ENCODE results near the gene EHD3. TPM values are rescaled to one million over a fixed set of nuclear protein-coding genes. Genes with fewer than 3 reads are reported as not detected.

Gene EHD3
- total and polyA plus RNA-seq, 7 donors, result 0.73 to 5.2 (median 1.8) TPM

GRCh38 chr2:31241625-31242270 is 7.8 kb downstream of the EHD3 start:
- no peak for TF ChIP-seq CTCF (IDR thresholded peaks at IDR 0.05)

DNA sequence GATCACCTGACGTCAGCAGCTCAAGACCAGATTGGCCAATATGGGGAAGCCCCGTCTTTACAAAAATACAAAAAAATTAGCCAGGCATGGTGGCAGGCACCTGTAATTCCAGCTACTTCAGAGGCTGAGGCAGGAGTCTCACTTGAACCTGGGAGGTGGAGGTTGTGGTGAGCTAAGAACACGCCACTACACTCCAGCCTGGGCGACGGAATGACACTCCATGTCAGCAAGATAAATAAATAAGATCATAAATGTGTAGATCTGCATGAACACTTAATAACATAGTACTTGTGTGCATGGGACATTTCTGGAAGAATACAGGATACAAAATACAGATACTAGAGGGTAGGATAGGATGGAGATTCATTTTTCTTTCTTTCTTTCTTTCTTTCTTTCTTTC is 9.1 kb downstream of the EHD3 start:
- WGBS, 3 donors, result 95 to 98% (median 97%) methylated on average over 5 of the region's 5 CpGs
- DNase-seq (no peak), ATAC-seq (no peak)
- Histone ChIP-seq H3K27me3 (ENCODE audit: insufficient read depth in 3 of 3, low read length in 2 of 3) (no peaks in the 10 kb centered on the region), H3K9me3 (no peaks in the 10 kb centered on the region), H3K4me1 (peaks cover 37% of the 10 kb centered on the region), H3K4me3 (no peak overlapping the region), H3K36me3 (ENCODE audit: insufficient read depth in 1 of 2, low read depth in 1 of 2) (no peaks in the 10 kb centered on the region), H3K27ac (no peak overlapping the region)
- no peak for TF ChIP-seq CTCF (IDR thresholded peaks at IDR 0.05)
- intact Hi-C loops (cut with DNase I), result no loop called here

More at GRCh38 chr2:31241625-31242270, 7.8 kb downstream of the EHD3 start:
- peak; percentile 66 to 80 (median 74) for ATAC-seq
- peak overlapping the region; percentile 84 for H3K27ac ChIP-seq
- intact Hi-C loops (cut with DNase I), result no loop called here
- no peaks in the 10 kb centered on the region for H3K9me3 ChIP-seq
- no peaks in the 10 kb centered on the region for H3K36me3 ChIP-seq (ENCODE audit: insufficient read depth in 1 of 2, low read depth in 1 of 2)
- H3K4me3 ChIP-seq, result no peak overlapping the region
- no peaks in the 10 kb centered on the region for H3K27me3 ChIP-seq (ENCODE audit: insufficient read depth in 3 of 3, low read length in 2 of 3)
- peak in 1 of 2 donors; percentile 69 for DNase-seq
- H3K4me1 ChIP-seq, result peaks cover 37% of the 10 kb centered on the region
- WGBS, 3 donors, result 27 to 55% (median 40%) methylated on average over 10 of the region's 10 CpGs

DNA sequence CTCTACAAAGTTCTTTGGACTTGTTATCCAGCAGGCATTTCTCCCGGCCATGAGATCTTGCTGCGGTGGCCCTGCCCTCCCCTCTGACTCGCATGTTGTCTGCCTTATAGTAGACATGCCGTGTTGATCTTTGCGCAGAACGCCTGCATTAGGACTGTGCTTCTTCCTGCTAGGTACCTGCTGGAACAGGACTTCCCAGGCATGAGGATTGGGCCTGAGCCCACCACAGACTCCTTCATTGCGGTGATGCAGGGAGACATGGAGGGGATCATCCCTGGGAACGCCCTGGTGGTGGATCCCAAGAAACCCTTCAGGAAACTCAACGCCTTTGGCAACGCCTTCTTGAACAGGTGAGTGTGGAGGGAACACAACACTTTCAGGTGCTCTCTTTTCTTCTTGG is 10.1 kb downstream of the EHD3 start:
- intact Hi-C loops (cut with DNase I), result no loop called here
- no peak for TF ChIP-seq CTCF (IDR thresholded peaks at IDR 0.05)
- no peak overlapping the region for H3K4me3 ChIP-seq
- H3K27me3 ChIP-seq (ENCODE audit: insufficient read depth in 3 of 3, low read length in 2 of 3), result no peaks in the 10 kb centered on the region
- H3K27ac ChIP-seq, result no peak overlapping the region
- H3K9me3 ChIP-seq, result no peaks in the 10 kb centered on the region
- 97 to 100% (median 99%) methylated on average over 10 of the region's 10 CpGs for WGBS, 3 donors
- ATAC-seq (no peak), DNase-seq (no peak)
- H3K36me3 ChIP-seq (ENCODE audit: insufficient read depth in 1 of 2, low read depth in 1 of 2), result no peaks in the 10 kb centered on the region
- peaks cover 33% of the 10 kb centered on the region for H3K4me1 ChIP-seq

DNA sequence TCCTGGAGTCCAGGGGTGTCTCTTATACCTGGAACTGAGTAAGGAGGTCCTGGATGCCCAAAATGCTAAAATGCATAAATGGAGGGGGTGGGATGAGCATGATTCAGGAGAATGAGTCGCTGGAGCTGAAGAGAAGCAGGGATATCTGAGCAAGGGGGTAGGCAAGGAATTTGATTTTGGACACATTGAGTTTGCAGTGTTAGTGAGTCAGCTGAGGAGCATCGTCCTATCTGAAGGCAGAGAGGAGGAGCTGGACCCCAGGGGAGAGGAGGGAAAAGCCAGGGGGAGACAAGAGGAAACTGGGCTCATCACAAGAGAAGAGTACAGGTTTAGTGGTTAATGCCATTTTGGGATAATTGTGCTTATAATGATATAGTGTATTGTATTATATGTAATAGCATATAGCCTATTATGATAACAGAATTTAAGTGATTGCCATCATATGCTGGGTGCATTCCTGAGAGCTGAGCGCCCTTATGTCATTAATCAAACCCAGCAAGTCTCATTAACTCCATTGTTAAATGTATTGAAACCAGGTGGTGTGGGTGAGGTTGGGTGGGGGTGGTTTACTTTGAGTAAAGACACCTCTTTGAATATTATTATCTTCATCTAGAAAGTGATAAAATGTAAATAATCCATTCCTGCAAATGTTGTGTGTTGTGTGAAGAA is 12.4 kb downstream of the EHD3 start:
- DNase-seq (no peak), ATAC-seq (no peak)
- 90 to 97% (median 95%) methylated on average over 3 of the region's 3 CpGs for WGBS, 3 donors
- no peak for TF ChIP-seq CTCF (IDR thresholded peaks at IDR 0.05)
- intact Hi-C loops (cut with DNase I), result no loop called here
- H3K27ac ChIP-seq, result no peak overlapping the region
- no peaks in the 10 kb centered on the region for H3K27me3 ChIP-seq (ENCODE audit: insufficient read depth in 3 of 3, low read length in 2 of 3)
- H3K4me3 ChIP-seq, result no peak overlapping the region
- H3K4me1 ChIP-seq, result peaks cover 12% of the 10 kb centered on the region
- no peaks in the 10 kb centered on the region for H3K9me3 ChIP-seq
- H3K36me3 ChIP-seq (ENCODE audit: insufficient read depth in 1 of 2, low read depth in 1 of 2), result no peaks in the 10 kb centered on the region

Measured in psoas muscle (tissue), 8 donors.